NCI-H510A treated with DMSO at 0.1 percent for 48 hours (cell line): Measurements from ENCODE around the gene PPP1R15B.
A peak's percentile ranks its signal among the peaks of the same experiment; 100 is the strongest.

Experiments used
- DNase-seq: peaks from one replicate; lab custom pipeline; 2025; lab: John Stamatoyannopoulos, UW

PPP1R15B gene

DNA sequence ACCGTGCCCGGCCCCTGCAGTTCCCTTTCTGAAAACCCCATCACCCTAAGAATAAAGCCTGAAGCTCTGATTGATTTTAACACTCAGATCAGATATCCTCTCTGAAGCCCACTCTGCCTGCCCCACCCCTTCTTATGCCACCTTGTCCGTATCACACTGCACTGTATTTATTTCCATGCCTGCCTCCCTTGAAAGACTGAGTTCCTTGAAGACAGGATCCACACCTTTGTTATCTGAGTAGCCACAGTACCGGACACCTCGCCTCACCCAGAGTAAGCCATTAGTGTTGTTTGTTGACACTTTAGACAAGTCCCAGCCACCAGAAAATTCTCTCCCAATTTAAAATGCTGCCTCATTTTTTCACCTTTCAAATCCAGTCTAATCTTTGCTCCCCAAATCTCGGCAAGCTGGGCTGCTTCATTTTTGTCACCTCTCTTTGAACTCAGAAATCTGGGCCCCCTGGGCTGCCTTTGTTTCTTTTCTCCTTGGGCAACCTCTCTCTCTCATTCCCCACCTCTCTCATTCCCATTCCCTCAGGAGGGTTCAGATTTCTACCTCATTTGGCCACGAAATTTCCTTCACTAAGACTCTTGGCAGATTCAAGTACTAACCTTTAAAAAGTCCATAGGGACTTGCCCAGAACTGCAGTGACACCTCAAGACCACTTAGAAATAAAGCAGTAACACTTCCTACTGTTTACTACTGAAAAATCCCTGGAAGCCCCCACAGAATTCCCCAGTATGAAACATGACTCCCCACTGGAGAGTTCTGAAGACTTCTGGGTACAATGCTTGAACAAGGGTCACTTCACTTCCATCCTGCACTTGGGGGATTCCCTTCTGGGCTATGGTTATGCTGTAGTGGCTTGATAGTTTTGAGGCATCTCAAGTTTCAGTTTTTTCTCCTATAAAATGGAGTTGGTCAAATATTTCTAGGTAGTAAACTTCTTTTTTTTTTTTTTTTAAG is 8.7 kb upstream of the PPP1R15B start:
- no peak for DNase-seq

DNA sequence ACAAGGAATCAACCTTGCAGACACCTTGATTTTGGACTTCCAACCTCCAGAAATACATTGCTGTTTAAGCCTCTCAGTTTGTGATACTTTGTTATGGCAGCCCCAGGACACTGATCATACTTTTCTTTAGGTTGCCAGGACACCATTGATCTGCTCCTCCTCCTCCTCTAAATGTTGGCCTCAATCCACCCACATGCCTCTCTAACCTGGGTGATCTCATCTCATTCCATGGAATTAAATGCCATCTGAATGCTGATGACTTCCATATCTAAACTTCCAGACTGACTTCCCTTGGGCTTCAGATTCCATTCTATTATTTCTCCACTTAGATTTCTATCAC is 7.4 kb upstream of the PPP1R15B start:
- DNase-seq: no peak

DNA sequence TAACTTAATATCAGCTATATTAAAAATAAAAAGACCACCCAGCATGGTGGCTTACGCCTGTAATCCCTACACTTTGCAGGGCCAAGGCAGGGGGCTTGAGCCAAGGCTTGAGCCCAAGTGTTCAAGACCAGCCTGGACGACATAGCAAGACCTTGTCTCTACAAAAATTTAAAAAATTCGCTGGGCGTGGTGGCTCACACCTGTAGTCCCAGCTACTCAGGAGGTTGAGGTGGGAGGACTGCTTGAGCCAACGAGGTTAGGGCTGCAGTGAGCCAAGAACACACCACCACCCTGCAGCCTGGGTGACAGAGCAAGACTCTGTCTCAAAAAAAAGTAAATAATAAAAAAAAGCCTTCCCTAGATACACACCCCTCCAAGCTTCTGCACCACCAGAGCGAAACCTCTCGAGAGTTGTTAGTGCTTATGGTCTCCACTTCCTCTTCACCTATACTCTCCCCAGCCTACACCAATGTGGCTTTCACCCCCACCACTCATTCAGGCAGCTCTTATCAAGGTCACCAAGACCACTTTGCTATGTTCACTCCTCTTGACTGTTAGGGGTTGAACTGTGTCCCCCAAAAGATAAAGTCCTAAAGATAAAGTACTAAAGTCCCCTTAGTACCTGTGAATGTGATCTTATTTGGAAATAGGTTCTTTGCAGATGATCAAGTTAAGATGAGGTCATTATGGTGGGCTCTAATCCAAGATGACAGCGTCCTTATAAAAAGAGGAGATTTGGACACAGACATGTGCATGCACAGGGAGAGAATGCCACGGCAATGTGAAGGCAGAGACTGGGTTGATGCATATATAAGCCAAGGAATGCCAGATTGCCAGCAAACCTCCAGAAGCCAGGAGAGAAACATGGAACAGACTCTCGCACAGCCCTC is 6.8 kb upstream of the PPP1R15B start:
- DNase-seq: no peak

DNA sequence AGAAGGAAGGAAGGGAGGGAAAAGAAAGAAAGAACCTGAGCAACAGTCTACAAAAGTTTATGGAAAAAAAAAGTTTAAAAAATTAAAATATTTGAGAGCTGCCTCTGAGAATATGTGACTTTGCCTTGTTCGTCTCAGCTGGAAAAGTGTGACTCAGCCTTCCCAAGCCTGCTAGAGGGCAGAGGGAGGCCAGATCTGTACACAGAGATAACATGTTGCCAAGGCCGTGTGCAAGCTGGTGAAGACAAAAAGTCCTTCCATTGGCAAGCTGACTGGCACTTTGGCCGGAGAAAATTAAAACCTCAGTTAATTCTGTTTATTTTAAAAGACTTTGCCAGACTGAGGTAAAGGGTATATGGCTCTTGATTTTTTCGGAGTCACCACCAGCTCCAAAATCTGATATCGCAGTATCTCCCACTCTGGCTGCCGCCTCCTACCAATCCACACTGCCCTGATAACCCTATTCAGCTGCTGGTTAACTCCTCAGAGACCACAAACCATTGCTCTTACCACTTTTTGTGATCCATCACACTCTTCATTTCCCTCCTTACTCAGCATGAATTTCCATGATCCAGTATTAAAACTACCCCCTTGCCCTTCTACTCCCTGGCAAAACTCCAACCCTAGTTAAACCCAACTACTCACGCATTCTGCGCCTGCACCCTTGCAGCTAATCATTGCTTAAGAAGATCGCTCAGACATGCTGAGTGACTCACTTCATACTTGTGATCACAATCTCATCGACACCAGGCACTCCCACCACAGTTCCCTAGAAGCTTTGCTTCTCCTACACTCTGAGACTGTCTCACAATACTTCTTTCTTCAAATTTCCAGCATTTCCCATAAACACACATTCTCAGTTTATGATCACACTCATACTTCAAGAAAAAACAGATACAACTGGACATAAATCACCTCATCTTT is 5.7 kb upstream of the PPP1R15B start:
- DNase-seq: no peak

DNA sequence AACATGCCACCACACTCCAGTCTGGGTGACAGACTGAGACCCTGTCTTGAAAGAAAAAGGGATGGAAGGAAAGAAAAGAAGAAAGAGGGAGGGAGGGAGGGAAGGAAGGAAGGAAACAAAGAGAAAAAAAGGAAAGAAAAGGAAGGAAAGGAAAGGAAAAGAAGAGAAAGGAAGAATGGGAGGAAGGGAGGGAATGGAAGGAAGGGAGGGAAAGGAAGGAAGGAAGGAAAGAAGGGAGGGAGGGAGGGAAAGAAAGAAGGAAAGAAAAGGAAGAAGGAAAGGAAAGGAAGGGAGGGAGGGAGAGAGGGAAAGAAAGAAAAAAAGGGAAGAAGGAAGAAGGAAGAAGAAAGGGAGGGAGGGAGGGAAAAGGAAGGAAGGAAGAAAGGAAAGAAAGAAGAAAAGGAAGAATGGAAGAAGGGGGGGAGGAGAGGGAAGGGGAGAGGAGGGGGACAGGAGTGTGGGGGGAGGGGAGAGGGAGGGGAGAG is 5.0 kb upstream of the PPP1R15B start:
- DNase-seq: no peak

DNA sequence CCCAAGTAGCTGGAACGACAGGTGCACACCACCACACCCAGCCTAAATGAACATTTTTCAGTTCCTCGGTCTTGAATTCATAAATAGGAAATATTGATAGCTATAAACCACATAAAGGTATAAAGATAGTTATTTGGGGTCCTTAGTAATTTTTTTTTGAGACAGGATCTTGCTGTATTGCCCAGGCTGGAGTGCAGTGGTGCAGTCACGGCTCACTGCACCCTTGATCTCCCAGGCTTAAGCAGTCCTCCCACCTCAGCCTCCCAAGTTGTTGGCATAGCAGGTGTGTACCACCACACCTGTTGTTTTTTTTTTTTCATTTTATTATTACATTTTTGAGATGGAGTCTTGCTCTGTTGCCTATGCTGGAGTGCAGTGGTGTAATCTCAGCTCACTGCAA is 3.7 kb upstream of the PPP1R15B start:
- no peak for DNase-seq

DNA sequence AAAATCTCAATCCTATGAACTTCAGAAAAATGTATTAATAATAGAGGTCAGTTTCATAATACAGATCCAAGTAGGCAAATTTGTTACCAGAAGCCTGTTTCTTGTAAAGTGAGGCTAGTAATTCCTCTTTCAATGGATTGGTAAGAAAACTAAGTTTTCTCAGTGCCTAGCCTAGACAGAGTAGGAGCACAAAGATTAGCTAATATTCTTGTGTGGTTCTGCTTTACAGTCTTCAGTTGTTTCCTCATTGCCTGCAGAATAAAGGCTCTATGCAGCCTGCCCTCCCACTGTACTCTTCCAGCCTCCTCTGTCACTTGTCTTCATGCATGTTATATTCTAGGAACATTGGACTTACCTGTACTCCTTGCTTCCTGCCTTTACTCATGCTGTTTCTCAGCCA is 2.4 kb upstream of the PPP1R15B start:
- no peak for DNase-seq

DNA sequence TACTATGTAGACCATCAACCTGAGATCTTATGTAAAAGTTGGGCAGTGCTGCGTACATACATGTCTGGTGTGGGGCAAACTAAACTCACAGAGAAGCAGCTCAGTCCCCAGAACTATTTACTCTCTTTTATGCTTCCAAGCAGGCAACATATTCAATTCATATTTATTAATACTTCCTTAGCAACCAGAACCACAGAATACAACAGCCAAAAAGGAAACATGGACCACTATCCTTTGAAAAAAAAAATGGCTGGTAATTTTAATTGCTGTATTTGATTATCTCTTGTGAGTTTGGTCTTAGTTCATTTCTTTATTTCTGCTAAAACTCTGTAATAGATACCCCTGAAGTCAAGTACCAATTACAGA is 1.5 kb upstream of the PPP1R15B start:
- DNase-seq: no peak

DNA sequence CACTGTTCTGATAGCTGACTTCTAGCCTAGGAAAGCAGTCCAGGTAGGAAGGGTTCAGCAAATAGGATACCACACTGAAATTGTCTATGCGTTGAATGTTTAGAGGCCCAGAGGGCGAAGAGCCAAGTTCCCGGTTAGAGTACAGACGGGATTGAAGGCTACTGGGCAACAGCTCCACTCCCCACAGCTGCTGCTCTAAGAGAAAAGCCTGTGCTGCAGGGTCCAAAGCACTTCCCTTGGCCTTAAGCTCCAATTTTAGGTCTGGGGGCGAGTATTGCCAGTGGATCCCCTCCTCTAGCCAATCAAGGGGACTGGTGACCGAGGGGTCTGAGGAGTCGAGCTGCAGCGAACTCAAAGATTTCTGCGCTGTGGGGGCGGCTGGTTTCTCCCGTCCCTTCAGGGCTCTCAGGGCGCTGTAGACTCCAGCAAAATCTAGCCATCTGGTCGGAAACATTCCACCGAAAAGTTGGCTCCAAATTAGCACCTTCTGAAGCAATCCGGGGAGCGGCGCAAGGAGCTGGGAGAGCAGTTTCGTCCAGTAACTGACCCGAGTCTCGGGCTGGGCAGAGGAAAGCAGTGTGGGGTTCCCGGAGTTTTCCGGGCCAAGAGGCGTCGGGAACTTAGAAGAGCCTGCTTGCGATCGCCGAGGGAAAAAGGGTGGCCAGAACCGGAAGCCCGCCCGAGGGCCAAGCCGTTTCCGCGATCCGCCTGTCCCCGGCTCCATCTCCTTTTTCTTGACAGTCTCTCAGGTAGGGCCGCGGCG is 748 bp downstream of the PPP1R15B start:
- DNase-seq: no peak

DNA sequence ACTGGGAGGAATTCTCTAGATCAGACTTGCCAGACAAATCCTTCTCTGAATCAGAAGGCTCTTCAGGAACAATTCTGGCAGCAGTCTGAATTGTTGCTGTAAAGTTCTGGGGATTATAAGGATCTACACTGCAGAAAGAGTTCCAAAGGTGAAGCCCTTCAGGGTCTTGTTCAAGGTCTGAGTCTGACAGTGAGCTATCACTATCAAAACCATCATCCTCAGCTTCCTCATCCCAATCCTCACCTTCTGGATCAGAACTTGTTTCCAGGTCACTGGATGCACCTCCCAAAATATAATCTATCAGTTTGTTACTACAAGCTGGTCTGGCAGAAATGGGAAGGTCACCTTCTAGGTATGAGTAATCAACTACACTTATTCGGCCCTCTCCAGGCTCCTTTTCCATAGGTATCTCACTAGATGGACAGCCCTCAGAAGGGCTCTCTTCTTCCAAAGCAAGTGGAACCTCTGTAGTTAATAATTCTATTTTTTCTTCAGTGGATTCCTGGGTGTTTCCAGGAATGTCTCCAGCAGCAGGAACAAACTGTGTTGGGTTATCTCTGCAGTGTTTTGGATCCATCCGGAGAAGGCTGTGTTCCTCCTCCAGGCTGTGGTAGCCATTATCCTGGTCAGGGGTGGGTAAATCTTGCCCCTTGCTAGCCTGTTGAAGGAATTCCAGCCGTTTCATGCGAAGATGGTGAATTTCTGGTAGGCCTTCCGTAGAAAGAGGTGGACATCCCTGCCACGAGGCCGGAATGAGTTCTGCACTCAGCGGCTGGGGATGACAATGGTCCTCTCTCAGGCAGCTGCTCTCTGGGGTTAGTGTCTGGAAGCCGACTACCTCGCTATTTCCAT is 1.6 kb downstream of the PPP1R15B start:
- no peak for DNase-seq

DNA sequence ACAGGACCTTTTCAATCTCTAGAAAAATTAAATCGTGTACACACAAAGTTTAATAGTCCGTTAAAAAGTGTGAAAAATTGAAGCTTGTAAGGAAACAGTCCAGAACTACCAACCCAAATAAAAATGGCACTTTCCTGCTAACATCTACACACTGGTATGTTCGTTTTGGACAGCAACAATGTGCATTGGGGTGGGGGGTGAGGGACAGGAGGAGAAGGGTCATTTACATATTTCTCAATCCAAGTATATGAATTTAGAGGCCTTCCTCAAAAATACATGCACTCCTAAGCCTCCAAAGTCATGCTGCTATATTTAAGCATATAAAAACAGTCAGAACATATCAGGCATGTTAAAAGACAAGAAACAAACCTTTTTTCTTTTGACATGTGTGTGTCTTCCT is 2.5 kb downstream of the PPP1R15B start:
- no peak for DNase-seq

DNA sequence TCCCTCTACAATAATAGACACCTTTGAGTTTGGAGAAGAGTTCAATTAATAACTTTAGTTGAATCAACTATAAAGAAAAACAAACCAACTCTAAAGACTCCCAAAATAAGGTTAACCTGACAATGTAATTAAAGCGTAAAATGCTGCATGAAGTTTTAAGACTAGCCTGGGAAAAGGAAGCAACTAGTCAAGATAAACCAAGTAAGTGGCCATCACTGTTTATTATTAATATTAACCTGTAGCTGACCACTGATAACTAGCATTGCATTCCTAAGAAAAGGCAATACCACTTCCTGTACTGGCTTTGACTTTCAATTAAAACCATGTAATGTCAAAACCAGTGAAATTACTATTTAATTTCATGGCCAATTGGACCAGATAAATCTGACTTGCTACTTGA is 3.0 kb downstream of the PPP1R15B start:
- no peak for DNase-seq

DNA sequence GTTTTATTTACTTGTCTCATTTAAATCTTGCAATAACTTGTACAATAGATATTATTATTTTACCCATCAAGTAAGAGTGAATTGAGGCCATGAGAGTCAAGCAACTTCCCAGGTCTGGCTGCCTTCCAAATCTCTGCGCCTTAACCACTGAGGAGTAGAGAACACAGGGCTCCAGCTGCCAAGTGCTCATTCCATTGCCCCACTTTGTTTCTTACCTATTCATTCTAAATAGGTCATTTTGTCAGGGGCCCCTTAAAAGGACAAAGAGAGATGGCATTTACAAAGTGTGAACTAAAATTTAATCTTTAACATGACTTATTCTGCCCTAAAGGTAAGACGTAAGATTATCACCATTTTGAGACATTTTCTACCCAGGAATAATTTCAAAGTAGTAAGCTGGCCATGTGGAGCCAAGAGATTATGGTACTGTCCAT is 3.5 kb downstream of the PPP1R15B start:
- peak; percentile 39 for DNase-seq

DNA sequence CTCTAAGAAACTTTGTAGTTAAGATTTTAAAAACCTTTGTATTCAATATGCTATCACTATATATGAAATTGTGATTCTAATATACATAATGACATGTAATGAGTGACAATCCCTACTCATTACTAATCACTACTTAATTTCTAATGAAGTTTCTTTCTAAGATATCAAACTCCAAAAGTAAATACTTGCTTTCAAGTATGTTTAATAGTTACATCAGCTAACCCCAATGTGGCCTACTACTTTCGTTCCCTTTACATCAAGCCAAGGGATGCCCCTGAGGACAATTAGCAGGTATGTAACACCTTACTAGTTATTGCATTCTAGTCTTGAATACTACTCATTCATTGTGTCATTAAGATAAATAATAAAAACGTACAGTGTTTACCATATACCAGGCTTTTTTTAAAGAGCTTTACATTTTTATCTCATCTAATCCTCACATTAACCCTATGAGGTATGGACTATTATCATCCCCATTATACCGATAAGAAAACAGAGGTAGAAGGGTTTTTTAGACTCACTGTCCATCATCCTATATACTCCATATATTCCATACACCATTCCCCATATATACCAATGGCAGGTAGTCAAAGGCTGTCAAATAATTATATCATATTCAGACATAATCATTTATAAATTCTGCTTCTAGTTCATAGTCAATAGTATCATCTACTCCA is 4.2 kb downstream of the PPP1R15B start:
- DNase-seq: no peak

DNA sequence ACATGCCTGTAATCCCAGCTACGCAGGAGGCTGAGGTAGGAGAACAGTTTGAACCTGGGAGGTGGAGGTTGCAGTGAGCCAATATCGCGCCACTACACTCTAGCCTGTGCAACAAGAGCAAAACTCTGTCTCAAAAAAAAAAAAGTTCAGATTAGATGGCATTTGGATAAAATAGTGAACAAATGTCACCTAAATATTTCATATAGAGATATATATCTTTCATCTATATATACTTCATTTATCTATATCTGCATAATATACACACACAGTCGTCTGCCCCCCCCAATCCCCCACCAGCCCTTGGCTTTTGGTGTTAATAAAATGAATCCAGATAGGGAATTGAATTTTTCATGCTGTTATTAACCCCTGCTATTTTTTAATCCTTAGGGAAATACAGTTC is 5.0 kb downstream of the PPP1R15B start:
- DNase-seq: no peak

DNA sequence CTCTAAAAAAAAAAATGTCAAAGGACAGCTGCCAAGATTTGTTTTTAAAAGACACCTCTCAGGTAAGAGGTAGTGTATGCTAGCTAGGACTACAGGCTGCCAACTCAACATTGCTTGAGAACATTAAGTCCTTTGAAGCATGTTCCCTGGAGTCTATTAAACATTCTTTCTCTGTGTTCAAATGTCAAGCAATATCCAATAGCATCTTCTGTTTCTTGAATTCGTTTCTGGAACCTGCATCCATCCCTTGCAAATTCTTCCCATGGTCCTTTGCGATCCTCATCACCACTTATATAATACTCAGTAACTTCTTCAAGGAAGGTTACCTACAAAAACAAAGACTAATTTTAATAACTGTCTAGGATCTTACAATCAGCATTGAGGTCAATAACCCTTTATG is 5.6 kb downstream of the PPP1R15B start:
- no peak for DNase-seq

DNA sequence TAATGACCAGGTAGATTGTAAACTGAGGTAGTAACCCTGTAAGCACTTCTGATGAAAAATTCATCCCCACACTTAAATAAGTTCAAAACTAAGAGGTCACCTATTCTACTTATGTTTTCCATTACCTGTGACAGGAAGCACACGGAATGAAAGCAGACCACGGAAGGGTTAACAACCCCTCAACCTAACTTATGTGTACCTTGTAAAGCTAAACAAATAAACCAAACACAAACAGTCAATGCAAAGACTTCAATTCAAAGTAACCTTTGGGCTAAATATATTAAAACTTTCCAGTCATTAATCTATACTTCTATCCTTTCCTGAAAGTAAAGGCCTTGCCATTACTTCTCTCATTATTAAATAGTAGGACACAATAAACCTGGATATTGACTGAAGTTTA is 7.0 kb downstream of the PPP1R15B start:
- peak; percentile 14 for DNase-seq

DNA sequence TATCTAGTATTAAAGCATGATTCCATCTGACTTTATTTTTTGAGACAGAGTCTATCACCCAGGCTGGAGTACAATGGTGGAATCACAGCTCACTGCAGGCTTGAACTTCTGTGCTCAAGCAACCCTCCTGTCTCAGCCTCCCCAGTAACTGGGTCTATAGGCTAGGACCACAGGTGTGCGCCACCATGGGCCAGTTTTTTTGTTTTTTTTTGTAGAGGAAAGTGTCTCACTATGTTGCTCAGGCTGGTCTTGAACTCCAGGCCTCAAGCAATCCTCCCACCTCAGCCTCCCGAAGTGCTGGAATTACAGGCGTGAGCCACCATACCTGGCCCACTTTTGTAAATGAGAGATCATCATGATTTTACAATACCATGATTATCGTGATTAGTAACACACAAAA is 9.2 kb downstream of the PPP1R15B start:
- DNase-seq: no peak

DNA sequence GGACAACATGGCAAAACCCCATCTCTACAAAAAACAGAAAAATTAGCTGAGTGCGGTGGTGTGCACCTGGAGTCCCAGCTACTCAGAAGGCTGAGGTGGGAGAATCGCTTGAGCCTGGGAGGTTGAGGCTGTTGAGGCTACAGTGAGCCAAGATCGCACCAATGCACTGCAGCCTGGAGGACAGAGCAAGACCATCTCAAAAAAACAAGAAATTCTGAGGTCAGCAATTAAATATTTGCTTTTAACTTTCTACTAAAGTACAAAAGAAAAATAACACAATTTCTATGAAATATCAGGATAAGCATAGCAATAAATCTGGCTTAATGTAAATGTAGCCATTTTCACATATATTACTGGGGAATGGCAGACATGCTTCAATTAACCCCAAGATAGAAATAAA is 9.9 kb downstream of the PPP1R15B start:
- no peak for DNase-seq
